ENCODE data around the gene KCNH2. TPM values are rescaled to one million over a fixed set of nuclear protein-coding genes. Genes with fewer than 3 reads are reported as not detected.

KCNH2 gene
- total and polyA plus RNA-seq, 2 of the 13 experiments (the other 11 are each of a cell fraction or from before 2014, with no cell fraction given), result 0.09 to 0.11 TPM

GRCh38 chr7:150927157-150927955 lies 50.8 kb downstream of the KCNH2 start (continued):
- no peak for TF ChIP-seq DBP (CRISPR knock-in tag; IDR thresholded peaks at IDR 0.05; ENCODE audit: not compliant biosample characterization)
- no peak for TF ChIP-seq NRL (CRISPR knock-in tag; IDR thresholded peaks at IDR 0.05; ENCODE audit: borderline replicate concordance)
- TF ChIP-seq DMAP1 (CRISPR knock-in tag; IDR thresholded peaks at IDR 0.05), result no peak
- TF ChIP-seq BATF2 (CRISPR knock-in tag; IDR thresholded peaks at IDR 0.05), result no peak
- no peak for TF ChIP-seq ZNF24 (IDR thresholded peaks at IDR 0.05)
- no peak for TF ChIP-seq CREB3 (CRISPR knock-in tag; IDR thresholded peaks at IDR 0.05)

- 7% methylated on average over 7 of the region's 7 CpGs for WGBS (ENCODE audit: low lambda C conversion rate)
- no TSS peak for BruUV-seq (replicated peaks)
- Histone ChIP-seq H4K20me1 (ENCODE audit: insufficient read depth, low read length) (no peaks in the 10 kb centered on the region), H3K4me2 (ENCODE audit: low read depth, low read length) (no peak overlapping the region), H2AFZ (ENCODE audit: low read length) (no peak overlapping the region), H3K4me1 (ENCODE audit: insufficient read depth, low read length) (no peaks in the 10 kb centered on the region), H3K9ac (ENCODE audit: insufficient read depth, low read depth, low read length) (no peak overlapping the region), H3K36me3 (replicated peaks in 1 of 2; ENCODE audit: control insufficient read depth in 1 of 2, insufficient read depth in 2 of 2, low read length in 2 of 2) (no peaks in the 10 kb centered on the region), H3K27me3 (ENCODE audit: control insufficient read depth in 1 of 2, insufficient read depth in 2 of 2, low read length in 2 of 2) (0 out of 5 replicates have a peak, but pooled peaks cover 0 to 6% of the 10 kb centered on the region in 2 experiments), H3K27ac (ENCODE audit: extremely low read length, insufficient read depth, low read length) (no peak overlapping the region), H3K9me3 (ENCODE audit: low read length) (no peaks in the 10 kb centered on the region), H3K79me2 (ENCODE audit: insufficient read depth, low read length) (no peaks in the 10 kb centered on the region), H3K4me3 (replicated peaks in 1 of 3; ENCODE audit: insufficient read depth in 1 of 3, low read depth in 2 of 3, low read length in 3 of 3) (no peak overlapping the region)
- DNase-seq (ENCODE audit: low spot score) (no peak), FAIRE-seq (no peak), ATAC-seq (no peak)
- intact Hi-C loops (cut with micrococcal nuclease; ENCODE audit: unreplicated experiment), result no loop called here
- in situ Hi-C loops (cut with HindIII; ENCODE audit: extremely low pct_ligation_motif_present, low pct_unique_long_range_greater_than_20kb), result no loop called here
- no peak for TF ChIP-seq TEF (CRISPR knock-in tag; IDR thresholded peaks at IDR 0.05)
- TF ChIP-seq ZNF441 (CRISPR knock-in tag; IDR thresholded peaks at IDR 0.05; ENCODE audit: borderline replicate concordance), result no peak
- POLR2A ChIA-PET, result no interaction called here
- CTCF ChIA-PET (ENCODE audit: low intra/inter-chr PET ratio, low total read pairs), result no interaction called here
Observed at GRCh38 chr7:150926066-150926465, 52.1 kb downstream of the KCNH2 start.

All from HepG2 (cell line).